Measurements from ENCODE around the gene TYROBP. TPM values are rescaled to one million over a fixed set of nuclear protein-coding genes. Genes with fewer than 3 reads are reported as not detected.

TYROBP gene
- not detected in 2 replicates for total RNA-seq

DNA sequence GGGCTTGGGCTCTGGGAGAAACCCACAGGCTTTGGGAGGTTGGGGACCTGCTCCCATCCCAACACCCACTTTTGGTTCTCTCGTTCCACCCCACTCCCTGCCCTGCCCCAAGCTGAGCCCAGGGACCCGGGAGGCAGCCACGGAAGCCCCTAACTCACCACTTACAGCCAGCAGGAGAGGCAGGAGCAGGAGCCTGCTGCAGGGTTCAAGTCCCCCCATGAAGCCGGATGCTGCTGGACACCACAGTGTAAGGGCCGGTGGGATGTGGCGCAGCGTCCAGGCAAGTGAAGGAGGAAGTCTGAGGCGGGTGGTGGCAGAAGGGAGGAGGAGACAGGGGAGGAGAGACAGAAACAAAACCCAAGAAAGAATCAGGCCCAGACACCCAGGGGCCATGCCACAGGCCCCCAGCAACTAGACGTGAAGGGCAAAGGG is at the start of gene TYROBP:
TYROBP (minus strand) TSS at position 286 of the 432 bp plus-strand sequence; CDS start at position 219, 67 bp downstream.

GRCh38 chr19:35935911-35936737 is 28.0 kb upstream of the TYROBP start, which contains the start of gene LRFN3:
Gene LRFN3 (plus strand): TSS chr19:35936374. CDS start chr19:35939426, 3,052 bp downstream.

DNA sequence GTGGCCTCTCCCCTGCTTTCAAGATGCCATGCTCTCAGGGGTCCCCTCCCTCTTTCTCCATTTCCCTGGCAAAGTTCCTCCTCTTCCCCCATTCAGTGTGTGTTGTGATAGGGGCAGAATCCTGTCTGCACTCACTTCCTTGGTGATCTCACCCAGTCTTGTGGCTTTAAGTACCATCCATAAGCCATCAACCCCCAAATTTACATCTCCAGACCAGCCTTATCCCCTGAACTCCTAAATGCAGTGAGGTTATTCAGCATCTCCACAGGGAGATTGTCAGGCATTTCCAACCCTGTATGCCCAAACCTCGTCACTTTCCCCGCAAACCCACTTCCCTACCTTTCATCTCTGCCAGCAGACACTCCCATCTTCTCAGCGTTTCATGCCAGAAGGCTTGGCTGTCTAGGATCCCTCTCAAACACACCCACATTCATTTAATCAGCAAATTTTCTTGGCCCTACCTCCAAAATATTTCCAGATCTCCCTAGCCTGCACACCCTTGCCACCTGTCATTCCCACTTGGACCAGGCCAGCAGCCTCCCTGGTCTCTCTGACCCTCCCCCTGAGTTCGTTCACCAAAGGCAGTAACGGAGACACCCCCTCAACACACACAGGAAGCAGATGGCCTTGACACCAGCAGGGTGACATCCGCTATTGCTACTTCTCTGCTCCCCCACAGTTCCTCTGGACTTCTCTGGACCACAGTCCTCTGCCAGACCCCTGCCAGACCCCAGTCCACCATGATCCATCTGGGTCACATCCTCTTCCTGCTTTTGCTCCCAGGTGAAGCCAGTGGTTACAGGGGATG is 6.0 kb downstream of the TYROBP start, which contains the start of gene HCST:
HCST (plus strand) TSS at position 676 of the 808 bp plus-strand sequence; CDS start at position 741, 65 bp downstream.

GRCh38 chr19:35868172-35868822 is 39.8 kb downstream of the TYROBP start, which contains the start of gene APLP1:
Gene APLP1 (plus strand): TSS chr19:35868574. CDS start chr19:35868637, 63 bp downstream.

DNA sequence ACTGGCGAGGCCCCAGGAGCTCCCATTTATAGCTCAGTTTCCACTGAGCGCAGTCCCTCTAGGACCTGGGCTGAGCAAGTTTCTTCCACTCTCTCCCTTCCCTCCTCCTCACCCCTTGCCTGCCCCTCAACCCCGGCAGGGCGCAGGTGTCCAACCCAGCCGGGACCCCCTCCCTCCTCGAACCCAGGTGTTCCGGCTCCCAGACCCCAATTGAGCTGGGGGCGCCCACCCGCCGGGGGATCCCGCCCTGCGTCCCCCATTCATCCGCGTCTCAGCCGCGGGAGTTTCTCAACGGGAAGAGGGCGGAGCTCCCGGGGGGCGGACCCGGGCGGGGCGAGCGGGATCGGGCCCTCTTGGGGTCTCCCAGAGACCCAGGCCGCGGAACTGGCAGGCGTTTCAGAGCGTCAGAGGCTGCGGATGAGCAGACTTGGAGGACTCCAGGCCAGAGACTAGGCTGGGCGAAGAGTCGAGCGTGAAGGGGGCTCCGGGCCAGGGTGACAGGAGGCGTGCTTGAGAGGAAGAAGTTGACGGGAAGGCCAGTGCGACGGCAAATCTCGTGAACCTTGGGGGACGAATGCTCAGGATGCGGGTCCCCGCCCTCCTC is 51.4 kb downstream of the TYROBP start, which contains the start of gene KIRREL2:
KIRREL2 (plus strand) TSS at position 366 of the 604 bp plus-strand sequence; CDS start at position 575, 209 bp downstream.

Other genes starting within 250 kb of the TYROBP start
- not detected in 2 replicates for gene UPK1A, start 241.8 kb downstream of the TYROBP start, total RNA-seq
- gene ZBTB32, start 203.7 kb downstream of the TYROBP start, total RNA-seq = not detected in 2 replicates
- 7.5 and 9.7 TPM in 2 replicates for gene KMT2B, start 190.3 kb downstream of the TYROBP start, total RNA-seq
- gene IGFLR1, start 165.8 kb downstream of the TYROBP start, total RNA-seq = 0.29 and 3.9 TPM in 2 replicates
- 4.8 and 6.1 TPM in 2 replicates for gene U2AF1L4, start 162.9 kb downstream of the TYROBP start, total RNA-seq
- 58.7 and 68.6 TPM in 2 replicates for gene PSENEN, start 162.6 kb downstream of the TYROBP start, total RNA-seq
- 16.0 and 19.6 TPM in 2 replicates for gene LIN37, start 159.7 kb downstream of the TYROBP start, total RNA-seq
- 25.7 and 41.2 TPM in 2 replicates for gene HSPB6, start 151.3 kb downstream of the TYROBP start, total RNA-seq
- 10.5 and 11.5 TPM in 2 replicates for gene PROSER3, start 150.1 kb downstream of the TYROBP start, total RNA-seq
- gene ARHGAP33, start 132.7 kb downstream of the TYROBP start, total RNA-seq = 1.4 and 9.9 TPM in 2 replicates
- not detected in 2 replicates for gene PRODH2, start 95.5 kb downstream of the TYROBP start, total RNA-seq
- not detected in 2 replicates for gene NPHS1, start 55.8 kb downstream of the TYROBP start, total RNA-seq
- gene KIRREL2, start 51.4 kb downstream of the TYROBP start, total RNA-seq = 0.86 TPM in 1 of 2 replicates, not detected in the other
- gene APLP1, start 39.7 kb downstream of the TYROBP start, total RNA-seq = 18.4 and 45.8 TPM in 2 replicates
- gene NFKBID, start 7.8 kb downstream of the TYROBP start, total RNA-seq = 3.7 and 7.1 TPM in 2 replicates
- gene HCST, start 5.8 kb downstream of the TYROBP start, total RNA-seq = not detected in 2 replicates
- 2.6 and 3.2 TPM in 2 replicates for gene LRFN3, start 28.1 kb upstream of the TYROBP start, total RNA-seq
- 20.4 and 34.9 TPM in 2 replicates for gene SDHAF1, start 86.9 kb upstream of the TYROBP start, total RNA-seq
- 0.18 TPM in 1 of 2 replicates, not detected in the other for gene SYNE4, start 100.5 kb upstream of the TYROBP start, total RNA-seq
- gene ALKBH6, start 105.9 kb upstream of the TYROBP start, total RNA-seq = 27.5 and 29.4 TPM in 2 replicates
- 9.2 and 11.5 TPM in 2 replicates for gene CLIP3, start 124.6 kb upstream of the TYROBP start, total RNA-seq
- 8.4 and 9.0 TPM in 2 replicates for gene THAP8, start 146.0 kb upstream of the TYROBP start, total RNA-seq
- gene WDR62, start 146.6 kb upstream of the TYROBP start, total RNA-seq = 9.4 and 11.5 TPM in 2 replicates
- not detected in 2 replicates for gene OVOL3, start 202.8 kb upstream of the TYROBP start, total RNA-seq
- 36.3 and 40.9 TPM in 2 replicates for gene POLR2I, start 206.6 kb upstream of the TYROBP start, total RNA-seq
- 296 and 316 TPM in 2 replicates for gene TBCB, start 207.2 kb upstream of the TYROBP start, total RNA-seq
- 228 and 269 TPM in 2 replicates for gene CAPNS1, start 231.8 kb upstream of the TYROBP start, total RNA-seq
- gene COX7A1, start 244.2 kb upstream of the TYROBP start, total RNA-seq = 5.5 and 17.6 TPM in 2 replicates

All from myometrial cell (primary cell).